Mesendoderm (in vitro differentiated cells): ENCODE data around the gene LZTFL1. TPM values are rescaled to one million over a fixed set of nuclear protein-coding genes. Genes with fewer than 3 reads are reported as not detected.

Source experiments
- DNase-seq: peaks from one replicate; pipeline ENCODE4 v3.0.0; 2013
- H2AK5ac ChIP-seq: 2 replicates; pipeline ENCODE4 v1.6.1; 2013; ENCODE audit warnings: low read length, inconsistent platforms
- H2BK120ac ChIP-seq: 2 replicates; pipeline ENCODE4 v1.6.1; 2013; ENCODE audit warnings: low read depth, mild to moderate bottlenecking, low read length, moderate library complexity, mixed read lengths
- H2BK15ac ChIP-seq: replicated peaks from 2 replicates; pipeline ENCODE4 v1.6.1; 2013; ENCODE audit warnings: low read depth, mild to moderate bottlenecking, moderate library complexity
- H2BK5ac ChIP-seq: 2 replicates; pipeline ENCODE4 v1.6.1; 2013; ENCODE audit warnings: low read length, inconsistent platforms
- H3K18ac ChIP-seq: 2 replicates; pipeline ENCODE4 v1.6.1; 2013; ENCODE audit warnings: mild to moderate bottlenecking, low read length, mixed read lengths
- H3K23ac ChIP-seq: one replicate; pipeline ENCODE4 v1.6.1; 2013; ENCODE audit warnings: low read length
- H3K27ac ChIP-seq: 2 replicates; pipeline ENCODE4 v1.5.1; 2013; ENCODE audit warnings: low read depth, mild to moderate bottlenecking, inconsistent platforms, low read length, moderate library complexity
- H3K27me3 ChIP-seq: 2 replicates; pipeline ENCODE4 v1.6.1; 2013; ENCODE audit warnings: low read length, control low read depth, mild to moderate bottlenecking, inconsistent platforms; ENCODE audit not compliant: insufficient read depth, poor library complexity
- H3K36me3 ChIP-seq: 2 replicates; pipeline ENCODE4 v1.6.1; 2013; ENCODE audit warnings: low read length, inconsistent platforms; ENCODE audit not compliant: control insufficient read depth, insufficient read depth
- H3K4ac ChIP-seq: one replicate; pipeline ENCODE4 v1.6.1; 2013; ENCODE audit warnings: low read depth, mild to moderate bottlenecking, low read length, moderate library complexity
- H3K4me1 ChIP-seq: 2 replicates; pipeline ENCODE4 v1.6.1; 2013; ENCODE audit warnings: low read depth, low read length, inconsistent platforms; ENCODE audit not compliant: control insufficient read depth
- H3K4me2 ChIP-seq: 2 replicates; pipeline ENCODE4 v1.6.1; 2013; ENCODE audit warnings: low read length
- H3K4me3 ChIP-seq: 2 replicates; pipeline ENCODE4 v1.5.1; 2013; ENCODE audit warnings: mild to moderate bottlenecking, low read length
- H3K56ac ChIP-seq: one replicate; pipeline ENCODE4 v1.6.1; 2013; ENCODE audit warnings: low read length
- H3K79me1 ChIP-seq: 2 replicates; pipeline ENCODE4 v1.6.1; 2013; ENCODE audit warnings: low read length, inconsistent platforms
- H3K79me2 ChIP-seq: 2 replicates; pipeline ENCODE4 v1.6.1; 2013; ENCODE audit warnings: mild to moderate bottlenecking, low read length; ENCODE audit not compliant: control insufficient read depth, insufficient read depth
- H3K9ac ChIP-seq: 2 replicates; pipeline ENCODE4 v1.6.1; 2013; ENCODE audit warnings: low read length, inconsistent platforms
- H4K5ac ChIP-seq: one replicate; pipeline ENCODE4 v1.6.1; 2013; ENCODE audit warnings: low read length
- H4K8ac ChIP-seq: one replicate; pipeline ENCODE4 v1.6.1; 2013; ENCODE audit warnings: low read depth, mild to moderate bottlenecking, control low read depth, low read length, moderate library complexity
- WGBS: extraction: QIAGEN DNeasy Blood & Tissue Kit; methylation state at CpG from one replicate; pipeline ENCODE4 v1.1.7; 2013; ENCODE audit warnings: low lambda C conversion rate, missing lambda C conversion rate; ENCODE audit not compliant: insufficient coverage; ENCODE audit errors: extremely low coverage; 5-methylcytosine and 5-hydroxymethylcytosine counted together
- polyA plus RNA-seq, 2 experiments: library from polyadenylated mRNA; stranded (reverse); fragments of 200-250 nt; gene quantifications; one replicate each; pipeline ENCODE4 v1.2.3, GENCODE V29; 2013

Gene LZTFL1
- polyA plus RNA-seq (2013, experiment 1 of 2): 17.3 TPM
- 16.3 TPM for polyA plus RNA-seq (2013, experiment 2 of 2)

DNA sequence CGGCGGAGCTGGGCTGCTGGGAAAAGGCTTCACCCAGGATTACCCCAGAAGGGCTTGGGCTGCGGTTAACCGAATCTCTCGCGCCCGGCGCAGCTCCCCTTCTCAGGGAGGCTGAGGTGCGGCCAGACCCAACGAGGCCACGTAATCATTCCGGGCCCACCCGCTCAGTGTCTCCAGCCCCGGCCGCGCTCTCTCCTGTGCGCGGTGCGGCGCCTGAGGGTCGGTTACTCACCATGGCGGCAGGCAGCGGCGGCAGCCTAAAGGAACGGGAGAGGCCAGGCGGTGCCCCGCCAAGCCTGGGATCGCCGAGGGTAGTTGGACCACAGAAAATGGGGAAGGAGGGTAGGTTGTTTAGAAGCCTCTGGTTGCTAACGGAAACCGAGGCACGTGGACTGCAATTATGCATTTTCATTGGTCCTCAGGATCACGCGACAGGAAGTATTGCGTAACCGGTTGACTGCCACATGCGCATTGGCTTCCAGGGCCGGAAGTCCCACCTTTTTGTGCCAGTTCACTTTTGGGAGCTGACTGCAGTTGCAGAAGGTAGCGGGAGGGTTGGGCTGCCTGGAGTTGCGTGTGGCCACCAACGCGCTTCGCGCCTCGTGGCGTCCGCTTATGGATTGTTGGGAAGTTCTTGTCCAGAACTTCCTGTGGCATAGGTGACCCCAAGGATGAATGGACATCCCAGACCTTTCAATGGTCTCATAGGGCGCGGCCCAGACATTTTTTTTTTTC, at the start of gene LZTFL1:
Gene LZTFL1, minus strand, starts transcription at position 363 of the 735 bp plus-strand sequence. Its CDS starts 128 bp downstream, at position 235.
- no CpG with 5 or more reads among the region's 49 CpGs for WGBS

DNA sequence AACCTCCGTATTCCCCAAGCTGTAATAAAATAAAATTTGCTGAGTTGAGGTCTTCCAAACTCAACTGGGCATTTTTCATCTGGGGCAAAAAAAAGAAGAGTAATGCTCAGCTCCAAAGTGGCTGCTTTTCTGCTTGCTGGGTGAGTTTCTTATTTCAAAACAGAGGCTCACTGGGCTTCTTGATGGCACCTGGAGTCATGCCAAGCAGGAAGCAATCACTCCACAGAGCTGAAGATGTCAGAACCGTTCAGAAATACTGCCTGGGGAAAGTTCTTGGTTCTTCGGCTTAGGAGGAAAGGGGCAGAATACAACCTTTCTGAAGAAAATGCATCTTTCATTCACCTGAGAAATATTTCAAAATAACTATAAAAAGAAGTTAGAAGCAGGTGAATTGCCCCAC, 48.5 kb upstream of the LZTFL1 start:
- Histone ChIP-seq H3K4me2 (no peak overlapping the region), H3K79me1 (no peaks in the 10 kb centered on the region), H4K8ac (no peak overlapping the region), H3K27me3 (no peaks in the 10 kb centered on the region), H3K4me3 (no peak overlapping the region), H3K36me3 (no peaks in the 10 kb centered on the region), H3K18ac (no peak overlapping the region), H3K9ac (no peak overlapping the region), H2AK5ac (no peak overlapping the region), H3K79me2 (no peaks in the 10 kb centered on the region), H3K4me1 (no peaks in the 10 kb centered on the region), H3K23ac (no peak overlapping the region), H2BK5ac (no peak overlapping the region), H3K27ac (no peak overlapping the region), H2BK15ac (no peak overlapping the region), H2BK120ac (no peak overlapping the region), H3K4ac (no peak overlapping the region), H3K56ac (no peak overlapping the region), H4K5ac (no peak overlapping the region)
- WGBS: no CpG with 5 or more reads among the region's 3 CpGs
- DNase-seq: no peak

More for the DNA sequence above, at the start of gene LZTFL1:
- Histone ChIP-seq H3K4me1 (no peaks in the 10 kb centered on the region), H2BK120ac (no peak within 1 kb of the TSS), H3K79me1 (no peaks in the 10 kb centered on the region), H3K27me3 (no peaks in the 10 kb centered on the region), H4K8ac (no peak within 1 kb of the TSS), H3K4me2 (peak within 1 kb of the TSS; percentile 95), H3K23ac (no peak within 1 kb of the TSS), H3K36me3 (no peaks in the 10 kb centered on the region), H4K5ac (peak within 1 kb of the TSS; percentile 87), H3K4ac (no peak within 1 kb of the TSS), H2AK5ac (no peak within 1 kb of the TSS), H2BK5ac (no peak within 1 kb of the TSS), H3K79me2 (no peaks in the 10 kb centered on the region), H3K27ac (no peak within 1 kb of the TSS), H3K4me3 (peak within 1 kb of the TSS; percentile 78), H3K56ac (peak within 1 kb of the TSS; percentile 89), H3K18ac (no peak within 1 kb of the TSS), H2BK15ac (no peak within 1 kb of the TSS), H3K9ac (peak within 1 kb of the TSS; percentile 63)
- peak; percentile 98 for DNase-seq

- Histone ChIP-seq H4K5ac (no peak overlapping the region), H3K36me3 (no peaks in the 10 kb centered on the region), H4K8ac (no peak overlapping the region), H3K4me1 (no peaks in the 10 kb centered on the region), H3K4me2 (no peak overlapping the region), H3K56ac (no peak overlapping the region), H3K18ac (no peak overlapping the region), H2BK15ac (no peak overlapping the region), H3K79me1 (no peaks in the 10 kb centered on the region), H2BK120ac (no peak overlapping the region), H3K4me3 (no peak overlapping the region), H3K27ac (no peak overlapping the region), H2BK5ac (no peak overlapping the region), H3K27me3 (no peaks in the 10 kb centered on the region), H3K23ac (no peak overlapping the region), H3K9ac (no peak overlapping the region), H3K79me2 (no peaks in the 10 kb centered on the region), H3K4ac (no peak overlapping the region), H2AK5ac (no peak overlapping the region)
- DNase-seq: no peak
- no CpG with 5 or more reads among the region's 4 CpGs for WGBS
These were observed 47.4 kb upstream of the LZTFL1 start for GRCh38 chr3:45889337-45889736.

DNA sequence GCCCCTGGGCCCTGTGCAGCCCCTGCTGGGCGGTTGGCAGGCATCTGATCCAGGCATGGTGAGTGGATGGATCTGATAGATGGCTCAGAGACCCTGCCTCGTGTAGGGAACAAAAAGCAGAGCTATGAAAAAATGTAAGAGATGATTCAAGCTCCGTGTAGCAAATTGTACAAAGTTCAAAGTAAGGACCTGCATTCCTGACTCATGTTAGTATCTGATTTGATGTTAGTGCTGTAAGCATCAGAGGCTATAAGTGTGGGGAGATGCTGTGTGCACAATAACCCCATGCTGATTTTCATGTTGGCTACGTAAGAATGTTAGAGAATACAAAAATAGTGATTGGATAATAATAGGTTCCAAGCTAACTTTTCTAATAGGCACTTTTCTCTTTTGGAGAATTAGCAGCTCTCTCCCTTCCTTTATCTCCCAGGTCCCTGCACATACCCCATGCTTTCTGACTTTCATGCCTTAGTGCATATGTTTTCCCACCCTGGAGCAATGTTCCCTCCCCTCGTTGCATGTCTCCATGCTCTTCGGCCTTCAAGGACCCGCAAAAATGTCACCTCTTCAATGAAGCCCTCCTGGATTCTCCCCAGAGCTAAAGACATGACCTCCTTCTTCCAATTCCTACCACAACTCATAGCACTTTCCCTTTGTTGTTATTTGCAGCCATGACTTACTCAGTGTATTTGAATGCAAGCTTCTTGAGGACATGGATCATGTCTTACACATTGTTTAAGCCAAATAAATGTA, 46.0 kb upstream of the LZTFL1 start:
- no peak overlapping the region for H3K23ac ChIP-seq
- no peak overlapping the region for H4K8ac ChIP-seq
- H3K4me2 ChIP-seq: no peak overlapping the region
- no peak overlapping the region for H2BK120ac ChIP-seq
- H3K4me1 ChIP-seq: no peaks in the 10 kb centered on the region
- no peaks in the 10 kb centered on the region for H3K27me3 ChIP-seq
- H3K18ac ChIP-seq: no peak overlapping the region
- no peak overlapping the region for H2BK5ac ChIP-seq
- H2BK15ac ChIP-seq: no peak overlapping the region
- no peaks in the 10 kb centered on the region for H3K79me2 ChIP-seq
- no peak overlapping the region for H3K27ac ChIP-seq
- no peak overlapping the region for H3K4ac ChIP-seq
- DNase-seq: no peak
- H2AK5ac ChIP-seq: no peak overlapping the region
- WGBS: no CpG with 5 or more reads among the region's 7 CpGs
- no peaks in the 10 kb centered on the region for H3K36me3 ChIP-seq
- H3K56ac ChIP-seq: no peak overlapping the region
- no peaks in the 10 kb centered on the region for H3K79me1 ChIP-seq
- no peak overlapping the region for H4K5ac ChIP-seq
- no peak overlapping the region for H3K9ac ChIP-seq
- no peak overlapping the region for H3K4me3 ChIP-seq

GRCh38 chr3:45887285-45887684, 45.4 kb upstream of the LZTFL1 start:
- no peaks in the 10 kb centered on the region for H3K36me3 ChIP-seq
- H4K8ac ChIP-seq: no peak overlapping the region
- no peak overlapping the region for H3K4me3 ChIP-seq

More at GRCh38 chr3:45887285-45887684, 45.4 kb upstream of the LZTFL1 start:
- Histone ChIP-seq H3K79me1 (no peaks in the 10 kb centered on the region), H3K79me2 (no peaks in the 10 kb centered on the region), H2BK5ac (no peak overlapping the region), H3K4me1 (no peaks in the 10 kb centered on the region), H3K18ac (no peak overlapping the region), H3K9ac (no peak overlapping the region), H4K5ac (no peak overlapping the region), H3K56ac (no peak overlapping the region), H3K4me2 (no peak overlapping the region), H3K4ac (no peak overlapping the region), H2AK5ac (no peak overlapping the region), H3K27ac (no peak overlapping the region), H3K23ac (no peak overlapping the region), H3K27me3 (no peaks in the 10 kb centered on the region), H2BK15ac (no peak overlapping the region), H2BK120ac (no peak overlapping the region)
- no peak for DNase-seq
- WGBS: no CpG with 5 or more reads among the region's 4 CpGs
